Stimulated activated CD4-positive, alpha-beta T cell treated with anti-CD3 and anti-CD28 coated beads, Interleukin-4, amount 100 ng/mL, for 1 hour (primary cell): ENCODE results near the gene ZDHHC11B.
A peak's percentile ranks its signal among the peaks of the same experiment; 100 is the strongest.

Source experiments
- DNase-seq: peaks from one replicate; pipeline ENCODE4 v3.0.0-alpha.2; 2020

The ZDHHC11B gene

DNA sequence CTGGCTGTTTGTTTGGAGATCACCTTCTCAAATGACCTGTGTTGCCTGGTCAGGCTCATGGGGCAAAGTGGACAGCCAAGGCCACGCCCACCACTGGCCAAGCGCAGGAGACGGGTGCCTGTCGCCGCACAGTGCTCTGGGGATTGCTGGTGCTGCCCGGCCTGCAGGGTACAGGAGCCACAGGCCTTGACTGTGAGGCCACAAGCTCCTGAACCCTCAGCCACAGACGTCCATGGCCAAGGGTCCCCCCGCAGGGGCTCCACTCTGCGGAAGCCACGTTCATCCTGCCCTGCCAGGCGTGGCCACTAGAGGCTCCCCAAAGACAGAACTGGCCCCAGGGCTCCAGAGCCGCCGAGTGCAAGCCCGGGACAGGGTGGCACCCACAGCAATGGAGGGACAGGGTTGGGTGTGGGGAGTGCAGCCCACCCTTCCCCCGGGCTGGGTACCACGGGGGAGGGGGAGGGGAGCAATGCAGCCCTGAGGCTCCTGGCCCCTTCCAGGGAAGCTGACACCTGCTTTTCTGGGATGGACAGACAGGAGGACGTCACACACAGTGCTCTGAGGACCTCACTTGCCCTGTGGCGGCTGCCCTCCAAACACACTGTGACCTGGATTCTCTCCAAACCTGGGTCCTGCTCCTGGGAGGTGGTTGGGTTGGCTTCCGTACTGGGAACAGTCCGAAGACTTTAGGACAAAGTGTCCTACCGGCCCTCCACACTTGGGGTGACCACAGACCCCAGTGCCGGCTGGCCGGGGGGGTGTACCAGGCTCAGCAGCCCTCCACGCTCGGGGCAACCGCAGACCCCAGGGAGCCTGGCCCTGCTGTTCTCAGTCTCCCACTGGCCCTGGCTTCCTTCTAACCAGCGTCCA is 112.8 kb downstream of the ZDHHC11B start:
- DNase-seq, result peak; percentile 71

DNA sequence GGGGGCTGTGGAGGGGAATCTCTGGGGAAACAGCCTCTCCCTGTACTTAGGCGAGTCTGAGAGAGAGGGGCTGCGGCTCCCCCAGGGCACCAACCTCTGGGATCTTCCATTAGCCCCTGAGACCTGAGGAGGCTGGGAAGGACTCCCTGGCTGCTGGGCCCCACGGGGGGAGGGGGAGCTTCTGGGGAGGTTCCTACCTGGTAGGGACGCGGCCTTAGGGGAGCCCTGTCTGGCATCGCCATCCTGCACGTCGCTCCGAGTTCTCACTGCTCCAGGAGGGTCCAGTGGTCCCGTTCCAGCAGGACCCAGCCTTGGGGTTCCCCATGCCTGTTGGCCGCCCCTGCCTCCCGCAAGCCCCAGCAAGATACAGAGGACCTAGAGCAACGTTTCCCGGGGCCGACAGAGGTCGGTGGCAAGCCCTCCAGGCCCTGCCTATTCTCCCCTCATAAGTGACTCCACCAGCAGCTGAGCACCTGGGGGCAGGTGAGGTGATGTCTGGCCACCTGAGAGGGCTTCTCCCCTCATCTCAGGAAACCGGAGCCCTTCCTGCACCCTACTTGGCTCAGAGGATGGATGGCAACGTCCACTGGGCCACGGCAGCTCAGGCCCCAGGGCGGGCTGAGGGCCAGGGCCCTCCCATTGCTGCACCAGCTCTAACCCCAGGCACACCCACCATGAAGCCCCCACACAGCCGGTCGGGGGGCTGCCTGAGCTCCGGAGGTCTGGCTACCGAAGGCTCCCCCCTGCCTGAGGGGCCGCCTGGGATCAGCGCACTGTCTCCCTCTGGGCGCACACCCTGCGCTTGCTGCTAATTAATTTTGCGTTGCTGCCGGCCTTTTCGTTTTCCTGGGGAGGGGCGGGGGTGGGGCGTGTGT is 113.9 kb downstream of the ZDHHC11B start:
- DNase-seq, result no peak

DNA sequence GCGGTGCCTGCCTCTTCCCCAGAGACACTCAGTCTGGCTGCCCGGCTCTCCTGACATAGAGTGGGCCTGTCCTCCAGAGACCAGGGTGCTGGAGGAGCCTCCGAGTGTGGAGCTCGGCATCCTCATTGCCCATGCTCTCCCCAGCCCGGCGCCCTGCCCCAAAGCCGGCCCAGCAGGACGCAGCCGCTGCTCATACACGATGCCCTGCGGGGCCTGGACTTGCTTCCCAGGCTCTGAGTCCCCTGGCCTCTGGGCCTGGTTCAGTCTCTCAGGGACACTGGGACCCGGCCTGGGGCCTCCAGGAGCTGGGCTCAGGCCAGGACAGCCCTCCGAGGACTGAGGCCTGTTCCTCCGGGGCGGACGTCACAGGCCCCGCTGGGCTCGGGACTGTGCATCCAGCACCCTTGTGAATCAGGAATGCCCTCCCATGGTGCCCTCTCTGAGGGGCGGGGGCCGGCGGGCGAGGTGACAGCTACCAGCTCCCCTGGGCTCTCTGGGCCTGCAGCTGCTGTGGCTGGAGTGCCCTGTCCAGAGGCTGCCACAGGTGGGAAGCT is 114.6 kb downstream of the ZDHHC11B start:
- DNase-seq, result no peak

DNA sequence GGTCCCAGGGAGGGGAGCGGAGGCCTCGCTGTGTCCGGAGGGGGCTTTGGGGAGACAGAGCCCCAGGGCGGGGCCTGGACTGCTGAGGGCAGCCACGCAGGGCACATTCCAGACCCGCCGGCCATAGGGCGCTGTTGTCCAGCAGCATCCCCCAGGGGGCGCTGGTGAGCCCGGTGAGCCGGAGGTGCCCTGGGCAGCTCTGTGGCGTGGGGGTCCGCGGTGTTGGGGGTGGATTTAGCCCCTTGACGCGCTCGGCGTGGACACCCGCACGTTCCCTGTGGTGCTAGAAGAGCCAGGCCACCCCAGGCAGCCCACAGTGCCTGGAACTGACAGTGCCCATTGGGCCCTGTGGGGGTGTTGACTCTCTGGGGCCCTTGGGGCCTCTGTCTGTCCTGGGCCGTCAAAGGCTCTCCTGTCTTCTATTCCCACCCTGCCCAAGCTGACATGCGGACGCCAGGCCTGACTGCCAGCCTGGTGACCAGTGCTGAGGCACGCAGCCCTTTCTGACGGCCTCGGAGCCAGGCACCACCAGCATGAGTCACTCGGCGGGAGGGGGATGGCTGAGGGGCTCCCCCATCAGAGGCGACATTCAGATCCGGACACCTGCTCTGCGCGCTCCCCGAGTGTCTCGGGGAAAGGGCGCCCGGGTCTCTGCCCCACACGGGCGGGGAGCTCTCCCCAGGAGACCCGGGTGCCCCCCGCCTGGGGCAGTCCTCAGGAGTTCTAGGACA is 115.3 kb downstream of the ZDHHC11B start:
- DNase-seq, result peak; percentile 57

DNA sequence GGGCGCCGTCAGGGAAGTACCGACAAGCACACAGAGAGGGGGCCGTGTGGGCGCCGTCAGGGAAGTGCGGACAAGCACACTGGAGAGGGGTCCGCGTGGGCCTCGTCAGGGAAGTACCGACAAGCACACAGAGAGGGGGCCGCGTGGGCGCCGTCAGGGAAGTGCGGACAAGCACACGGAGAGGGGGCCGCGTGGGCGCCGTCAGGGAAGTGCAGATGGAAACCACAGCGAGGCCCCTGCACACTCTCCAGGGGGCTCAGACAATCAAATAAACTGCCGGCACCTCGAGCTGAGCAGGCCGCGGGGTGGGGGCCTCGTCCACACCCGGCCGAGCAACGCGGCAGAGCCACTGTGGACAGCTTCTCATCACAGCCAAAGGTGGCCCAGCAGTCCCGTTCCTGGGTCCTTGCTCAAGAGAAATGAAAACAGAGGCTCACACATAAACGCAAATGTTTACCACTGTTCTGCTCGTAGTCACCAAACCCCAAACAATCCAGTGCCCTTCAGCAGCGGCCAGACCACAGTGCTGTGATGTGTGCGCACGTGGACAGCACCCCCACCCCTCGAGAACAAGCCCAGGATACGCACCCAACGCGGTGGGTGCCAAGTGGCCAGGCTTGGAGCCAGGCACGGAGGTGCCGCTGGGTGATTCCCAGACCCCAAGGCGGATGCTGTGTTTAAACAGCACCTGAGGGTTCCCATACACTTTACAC is 116.1 kb downstream of the ZDHHC11B start:
- DNase-seq, result no peak

DNA sequence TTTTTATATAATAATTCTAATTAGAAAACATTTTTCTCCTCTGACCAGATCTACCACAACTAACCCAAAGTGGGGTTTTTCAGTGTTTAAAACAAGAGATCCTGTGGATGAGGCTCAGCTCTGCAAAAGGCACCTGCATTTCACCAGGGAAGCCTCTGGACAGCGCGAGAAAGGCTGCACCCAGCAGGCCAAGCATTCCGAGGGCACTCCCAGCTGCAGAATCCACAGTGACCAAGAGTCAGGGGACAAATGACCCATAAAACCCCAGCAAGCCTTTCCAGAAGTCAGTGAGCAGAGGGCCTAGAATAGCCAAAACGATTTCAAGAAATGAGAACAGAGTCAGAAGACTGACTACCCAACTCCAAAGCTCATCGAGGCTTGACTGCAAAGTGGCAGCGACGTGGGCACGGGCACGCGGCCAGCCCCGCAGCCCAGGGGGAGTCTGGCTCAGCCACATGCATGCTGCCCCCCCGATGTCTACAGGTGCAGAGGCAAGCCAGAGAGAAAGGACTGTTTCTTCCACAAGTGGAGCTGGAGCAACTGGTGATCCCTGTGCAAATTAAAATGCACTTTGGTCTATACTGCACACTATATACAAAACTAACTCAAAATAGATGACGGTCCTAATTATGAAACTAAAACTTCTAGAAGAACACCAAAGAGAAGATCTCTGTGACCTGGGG is 117.6 kb downstream of the ZDHHC11B start:
- no peak for DNase-seq

DNA sequence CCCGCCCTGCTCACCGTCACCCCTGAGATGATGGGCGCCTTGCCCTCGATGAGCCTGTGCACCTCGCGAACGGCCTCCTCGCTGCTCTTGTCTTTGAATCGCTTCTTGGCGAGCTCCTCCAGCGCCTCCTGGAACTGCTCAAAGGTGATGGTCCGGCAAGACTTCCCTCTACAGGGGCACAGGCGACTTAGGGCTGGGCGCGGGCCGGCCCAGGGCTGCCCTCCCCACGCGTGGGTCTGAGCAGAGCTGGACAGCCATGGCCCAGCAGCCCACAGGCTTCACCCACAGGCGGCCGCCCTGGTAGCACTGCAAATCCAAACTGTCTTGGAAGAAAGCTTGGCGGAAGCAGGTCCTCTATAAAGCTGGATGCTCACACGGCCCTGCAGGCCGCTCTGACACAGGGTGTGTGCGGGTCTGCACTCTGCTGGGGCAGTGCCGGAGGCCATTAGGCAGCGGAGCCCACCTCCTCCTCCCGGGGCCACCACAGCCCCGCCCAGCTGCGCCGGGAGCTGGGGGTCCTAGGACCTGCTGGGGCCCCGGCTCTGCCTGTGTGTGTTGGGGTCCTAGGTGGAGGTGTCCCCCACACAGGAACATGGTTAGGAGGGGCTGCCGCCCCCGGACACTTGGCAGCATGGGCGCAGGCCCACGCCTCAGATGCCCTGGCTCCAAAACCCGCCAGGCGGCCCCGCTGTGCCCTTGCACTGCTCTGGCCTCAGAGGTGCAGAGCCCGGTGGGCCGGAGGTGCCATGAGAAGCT is 118.4 kb downstream of the ZDHHC11B start:
- no peak for DNase-seq

DNA sequence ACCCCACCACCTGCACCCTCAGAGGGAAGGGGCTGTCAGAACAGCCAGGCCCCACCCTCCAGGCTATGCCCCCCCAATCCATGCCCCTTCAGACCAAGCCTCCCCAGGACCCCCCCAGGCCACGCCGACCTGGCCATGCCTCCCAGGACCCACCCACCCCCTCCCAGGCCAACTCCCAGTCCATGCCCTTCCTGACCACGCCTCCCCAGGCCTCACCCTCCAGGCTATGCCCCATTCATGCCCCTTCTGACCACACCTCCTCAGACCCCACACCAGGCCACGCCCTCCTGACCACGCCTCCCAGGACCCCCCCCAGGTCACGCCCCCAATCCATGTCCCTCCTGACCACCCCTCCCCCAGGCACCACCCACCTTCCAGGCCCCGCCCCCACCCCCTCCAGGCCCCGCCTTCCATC is 119.0 kb downstream of the ZDHHC11B start:
- no peak for DNase-seq

DNA sequence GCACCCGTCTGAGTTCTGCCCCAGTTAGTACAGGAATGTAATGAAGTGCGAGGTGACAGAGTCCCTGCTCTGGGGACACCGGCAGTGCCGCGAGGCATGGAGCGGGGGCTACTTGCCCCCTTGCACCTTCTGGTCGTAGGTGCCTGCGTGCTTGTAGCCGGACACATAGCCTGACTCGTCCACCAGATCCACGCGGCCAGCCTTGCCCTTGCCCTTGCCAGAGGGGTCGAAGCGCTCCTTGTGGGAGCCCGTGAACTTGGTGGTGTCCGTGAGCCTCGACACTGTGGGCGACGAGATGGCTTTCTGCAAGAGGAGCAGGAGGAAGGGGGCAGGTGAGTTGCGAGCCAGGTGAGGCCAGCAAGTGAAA is 119.6 kb downstream of the ZDHHC11B start:
- no peak for DNase-seq

DNA sequence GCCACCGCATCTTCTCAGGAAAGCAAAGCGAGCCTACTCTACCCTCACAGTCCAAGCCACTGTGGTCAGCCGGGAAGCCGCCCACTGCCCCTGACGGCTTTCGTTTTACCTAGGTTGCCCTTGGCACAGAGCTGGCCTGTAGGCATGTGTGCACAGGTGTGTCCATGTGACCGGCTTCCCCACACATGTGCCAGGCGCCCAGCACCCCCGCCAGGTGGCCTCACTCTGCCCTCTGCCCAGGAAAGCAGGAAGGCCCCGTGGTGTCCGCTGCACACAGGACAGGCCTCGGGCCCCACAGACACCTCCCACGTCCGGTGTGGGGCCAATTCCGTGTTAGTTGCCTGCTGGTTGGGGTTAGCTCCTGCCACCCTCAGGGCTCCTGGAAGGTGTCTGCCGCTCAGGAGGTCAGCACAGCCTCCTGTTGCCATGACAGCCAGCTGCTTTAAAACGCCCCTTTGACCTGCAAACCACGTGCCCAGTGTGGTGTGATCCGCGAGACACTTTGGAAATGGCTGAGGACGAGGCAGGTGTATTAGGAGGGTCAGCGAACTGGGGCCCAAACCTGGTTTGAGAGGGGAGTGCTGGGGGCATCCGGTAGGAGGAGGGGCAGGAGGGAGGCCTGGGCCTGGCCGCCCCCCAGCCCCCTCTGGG is 120.1 kb downstream of the ZDHHC11B start:
- DNase-seq, result no peak

DNA sequence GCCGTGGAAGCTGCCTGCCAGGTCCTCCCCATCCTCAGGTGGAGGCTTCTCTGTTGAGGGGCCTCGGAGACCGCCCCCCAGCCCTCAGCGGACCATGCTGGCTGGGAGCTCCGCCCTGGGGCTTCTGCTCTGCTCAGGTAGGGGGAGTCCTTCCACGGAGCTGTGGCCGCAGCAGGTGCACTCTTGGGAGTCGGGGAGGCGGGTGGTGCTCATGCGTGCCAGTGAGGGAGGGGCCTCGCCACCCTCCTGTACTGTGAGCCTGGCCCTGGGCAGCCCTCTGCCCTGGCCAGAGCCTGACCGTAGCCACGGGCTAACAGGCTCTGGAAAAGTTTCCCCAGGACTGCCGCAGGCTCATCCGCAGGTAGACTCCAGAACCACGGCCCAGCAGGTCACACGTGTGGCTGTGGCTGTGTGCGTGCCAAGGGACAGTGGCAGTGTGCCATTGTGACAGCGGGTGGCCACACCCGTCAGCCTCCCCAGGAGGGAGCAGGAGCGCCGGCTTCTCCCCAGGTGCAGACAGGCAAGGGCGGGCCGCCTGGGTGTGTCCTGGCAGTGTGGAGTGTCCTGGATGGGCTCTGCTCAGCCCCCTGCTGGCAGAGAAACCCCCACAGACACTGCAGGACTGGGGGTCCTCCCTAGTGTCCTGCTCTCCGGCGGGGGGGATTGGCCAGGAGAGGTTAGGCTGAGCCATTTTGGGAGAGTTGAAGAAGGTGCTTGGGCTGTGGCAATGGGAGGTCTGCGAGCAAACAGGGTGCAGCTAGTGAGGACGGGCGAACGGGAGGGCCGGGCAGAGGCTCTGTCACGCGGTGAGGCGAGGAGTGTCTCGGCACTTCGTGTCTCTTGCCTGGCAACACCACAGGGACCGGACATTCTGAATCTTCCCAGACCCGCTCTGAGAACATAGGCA is 120.8 kb downstream of the ZDHHC11B start:
- no peak for DNase-seq

DNA sequence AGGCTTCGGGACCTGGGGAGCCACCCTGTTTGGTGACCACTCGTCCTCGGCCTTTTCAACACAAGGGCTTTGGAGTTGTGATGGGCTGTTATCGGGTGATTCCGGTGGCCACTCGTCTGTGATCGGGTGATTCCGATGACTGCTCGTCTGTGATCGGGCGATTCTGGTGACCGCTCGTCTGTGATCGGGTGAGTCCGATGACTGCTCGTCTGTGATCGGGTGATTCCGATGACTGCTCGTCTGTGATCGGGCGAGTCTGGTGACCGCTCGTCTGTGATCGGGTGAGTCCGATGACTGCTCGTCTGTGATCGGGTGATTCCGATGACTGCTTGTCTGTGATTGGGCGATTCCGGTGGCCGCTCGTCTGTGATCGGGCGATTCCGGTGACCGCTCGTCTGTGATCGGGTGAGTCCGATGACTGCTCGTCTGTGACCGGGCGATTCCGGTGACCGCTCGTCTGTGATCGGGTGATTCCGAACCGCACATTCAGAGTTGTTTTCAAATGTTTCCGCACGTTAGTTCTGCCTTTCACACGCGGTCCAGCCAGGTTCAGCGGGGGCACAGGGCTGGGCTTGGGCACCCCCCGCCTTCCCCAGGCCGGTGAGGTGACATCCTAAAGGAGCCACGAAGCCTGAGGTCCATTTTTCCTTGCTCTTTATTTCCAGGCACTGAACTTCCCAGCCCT is 121.6 kb downstream of the ZDHHC11B start:
- DNase-seq, result no peak

DNA sequence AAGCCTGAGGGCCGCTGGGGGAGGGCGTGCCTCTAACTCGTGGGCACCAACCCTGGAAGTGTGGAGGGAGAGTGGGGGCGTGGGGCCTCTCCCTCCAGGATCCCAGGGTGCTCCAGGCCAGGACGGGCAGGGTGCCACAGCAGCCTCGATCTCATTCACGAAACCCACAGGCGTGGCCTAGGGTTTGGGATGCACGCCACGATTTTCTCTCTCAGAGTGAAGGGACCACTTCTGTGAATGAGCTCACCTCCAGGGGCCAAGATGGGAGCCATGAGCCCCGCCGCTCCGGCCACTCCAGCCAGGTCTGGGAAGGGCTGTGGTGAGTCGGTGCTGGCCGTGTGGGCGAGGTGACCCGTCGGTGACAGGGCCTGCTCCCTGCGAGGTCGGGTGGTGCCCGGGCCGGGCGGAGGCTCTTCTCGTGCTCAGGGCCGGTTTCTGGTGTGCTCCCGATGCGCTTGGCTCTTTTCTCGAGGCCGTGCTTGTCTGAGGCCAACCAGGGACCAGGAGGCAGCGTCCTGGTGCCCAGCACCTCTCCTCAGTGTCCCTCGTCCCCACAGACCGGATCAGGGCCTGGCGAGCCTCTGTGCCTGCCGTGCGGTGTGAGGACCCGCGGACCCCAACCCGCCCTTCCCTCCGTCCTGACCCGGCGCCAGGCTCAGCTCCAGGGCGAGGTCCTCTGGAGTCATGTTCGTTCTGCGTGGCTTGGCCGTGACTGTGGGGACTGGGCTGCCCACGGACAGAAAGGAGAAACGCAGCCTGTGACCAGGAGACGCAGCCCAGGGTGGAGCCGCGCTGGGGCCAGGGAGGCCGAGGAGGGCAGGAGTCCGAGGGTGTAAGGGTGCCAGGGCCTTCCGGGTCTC is 122.4 kb downstream of the ZDHHC11B start:
- no peak for DNase-seq

DNA sequence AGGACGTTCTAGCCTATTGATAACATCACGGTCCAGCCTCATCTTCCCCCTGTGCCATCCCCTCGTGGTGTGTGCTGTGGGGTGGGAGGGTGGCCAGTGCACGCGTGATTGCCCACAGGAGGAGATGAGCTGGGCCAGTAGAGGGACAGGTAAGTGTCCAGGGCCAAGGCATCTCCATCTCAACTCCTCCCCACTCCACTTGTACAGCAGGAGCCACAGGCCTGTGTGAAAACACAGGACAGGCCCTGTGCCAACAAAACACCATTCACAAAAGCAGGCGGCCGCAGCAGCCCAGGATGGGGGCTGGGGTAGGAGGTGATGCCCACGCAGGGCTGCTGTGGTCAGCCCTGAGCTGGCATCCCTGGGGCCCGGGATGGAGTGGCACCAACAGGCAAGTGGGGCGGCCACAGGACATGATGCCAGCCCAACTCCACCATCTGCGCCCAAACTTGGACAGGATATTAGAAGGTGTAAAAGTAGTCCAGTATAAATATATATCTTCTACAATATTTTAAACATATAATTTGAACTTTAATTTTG is 124.0 kb downstream of the ZDHHC11B start:
- no peak for DNase-seq
